Caco-2 (cell line): Measurements from ENCODE around the gene TBXAS1. TPM values are rescaled to one million over a fixed set of nuclear protein-coding genes. Genes with fewer than 3 reads are reported as not detected.

Experiments
- BruUV-seq: library from RNA; stranded (reverse); fragments of 400-500 nt; replicated peaks from 2 replicates; lab custom pipeline; 2021; lab: Mats Ljungman, UMichigan
- CTCF ChIA-PET: fragments of 300-600 bp; sonication (Branson Sonifier 250); formaldehyde crosslinking; loops from one replicate; lab custom pipeline; 2022; ENCODE audit warnings: antibody characterized with exemption; lab: Charles Lee
- POLR2A ChIA-PET: fragments of 300-600 bp; sonication (Branson Sonifier 250); formaldehyde crosslinking; loops from one replicate; lab custom pipeline; 2022; ENCODE audit warnings: antibody characterized with exemption; lab: Charles Lee
- DNase-seq, 2 experiments: peaks; one replicate each; pipeline versions ENCODE4 v3.0.0 to v3.0.0-alpha.2; 2020 to 2022
- H3K27me3 ChIP-seq: replicated peaks from 2 replicates; pipeline ENCODE4 v1.6.0; 2011; ENCODE audit warnings: low read length; ENCODE audit not compliant: control insufficient read depth, insufficient read depth
- H3K36me3 ChIP-seq: 2 replicates; pipeline ENCODE4 v1.5.1; 2011; ENCODE audit warnings: low read length; ENCODE audit not compliant: control insufficient read depth, insufficient read depth
- H3K4me1 ChIP-seq: fragments of 250-450 bp; sonication (Bioruptor Pico); 2 replicates; pipeline ENCODE4 v1.5.1; 2020; ENCODE audit warnings: mild to moderate bottlenecking
- H3K4me3 ChIP-seq: 2 replicates; pipeline ENCODE4 v1.5.1; 2011; ENCODE audit warnings: low read depth, mild to moderate bottlenecking, control low read depth, low read length
- H3K9me3 ChIP-seq: fragments of 250-450 bp; sonication (Bioruptor Pico); 2 replicates; pipeline ENCODE4 v1.5.1; 2020; ENCODE audit warnings: mild to moderate bottlenecking, moderate library complexity
- H3K27ac Mint-ChIP-seq: one replicate; pipeline ENCODE4 v1.8.0; 2022; ENCODE audit warnings: mixed read lengths; ENCODE audit not compliant: unreplicated experiment
- H3K27me3 Mint-ChIP-seq: one replicate; pipeline ENCODE4 v1.8.0; 2022; ENCODE audit warnings: mixed read lengths; ENCODE audit not compliant: insufficient read depth, unreplicated experiment
- H3K36me3 Mint-ChIP-seq: one replicate; pipeline ENCODE4 v1.8.0; 2022; ENCODE audit warnings: mild to moderate bottlenecking, mixed read lengths; ENCODE audit not compliant: insufficient read depth, unreplicated experiment
- H3K4me1 Mint-ChIP-seq: one replicate; pipeline ENCODE4 v1.8.0; 2022; ENCODE audit warnings: low read depth, mixed read lengths; ENCODE audit not compliant: unreplicated experiment
- H3K4me3 Mint-ChIP-seq: one replicate; pipeline ENCODE4 v1.8.0; 2022; ENCODE audit warnings: mild to moderate bottlenecking, moderate library complexity, mixed read lengths; ENCODE audit not compliant: unreplicated experiment
- H3K9me3 Mint-ChIP-seq: one replicate; pipeline ENCODE4 v1.8.0; 2022; ENCODE audit warnings: mixed read lengths; ENCODE audit not compliant: unreplicated experiment
- intact Hi-C: fragments of 100-400 bp; cut with micrococcal nuclease; formaldehyde crosslinking; loops from one replicate; pipeline ENCODE4 v1.10.0; 2022; ENCODE audit not compliant: unreplicated experiment
- total RNA-seq: library from RNA; stranded (reverse); gene quantifications from 2 replicates; pipeline ENCODE4 v1.2.3, GENCODE V29; 2022
- TF ChIP-seq, protein P1 (sequence below), 2 experiments: fragments of 200-600 bp in 1 of 2; IDR thresholded peaks; 1 replicate in 1 of 2; 2 replicates in 1 of 2; pipeline versions ENCODE4 v1.5.1 to v1.8.0; 2011 to 2022; ENCODE audit warnings: antibody characterized with exemption in 1 of 2, control low read depth in 1 of 2, inconsistent platforms in 1 of 2, low read depth in 1 of 2, low read length in 1 of 2, mild to moderate bottlenecking in 1 of 2, moderate library complexity in 1 of 2; ENCODE audit not compliant: insufficient read depth in 1 of 2, severe bottlenecking in 1 of 2, unreplicated experiment in 1 of 2

The TBXAS1 gene
- total RNA-seq, 1 experiment from 2014 or later: 1.6 TPM

GRCh38 chr7:139995017-139995915 lies 166.2 kb downstream of the TBXAS1 start:
- H3K4me3 ChIP-seq: no peak overlapping the region
- TF ChIP-seq, protein P1, sequence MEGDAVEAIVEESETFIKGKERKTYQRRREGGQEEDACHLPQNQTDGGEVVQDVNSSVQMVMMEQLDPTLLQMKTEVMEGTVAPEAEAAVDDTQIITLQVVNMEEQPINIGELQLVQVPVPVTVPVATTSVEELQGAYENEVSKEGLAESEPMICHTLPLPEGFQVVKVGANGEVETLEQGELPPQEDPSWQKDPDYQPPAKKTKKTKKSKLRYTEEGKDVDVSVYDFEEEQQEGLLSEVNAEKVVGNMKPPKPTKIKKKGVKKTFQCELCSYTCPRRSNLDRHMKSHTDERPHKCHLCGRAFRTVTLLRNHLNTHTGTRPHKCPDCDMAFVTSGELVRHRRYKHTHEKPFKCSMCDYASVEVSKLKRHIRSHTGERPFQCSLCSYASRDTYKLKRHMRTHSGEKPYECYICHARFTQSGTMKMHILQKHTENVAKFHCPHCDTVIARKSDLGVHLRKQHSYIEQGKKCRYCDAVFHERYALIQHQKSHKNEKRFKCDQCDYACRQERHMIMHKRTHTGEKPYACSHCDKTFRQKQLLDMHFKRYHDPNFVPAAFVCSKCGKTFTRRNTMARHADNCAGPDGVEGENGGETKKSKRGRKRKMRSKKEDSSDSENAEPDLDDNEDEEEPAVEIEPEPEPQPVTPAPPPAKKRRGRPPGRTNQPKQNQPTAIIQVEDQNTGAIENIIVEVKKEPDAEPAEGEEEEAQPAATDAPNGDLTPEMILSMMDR (IDR thresholded peaks at IDR 0.05; ENCODE audit: insufficient read depth in 1 of 2, low read depth in 1 of 2, low read length in 1 of 2, severe bottlenecking in 1 of 2, unreplicated experiment in 1 of 2): no peak
- DNase-seq: peak in 1 of 2 experiments; percentile 19
- H3K27me3 Mint-ChIP-seq: peaks cover 2% of the 10 kb centered on the region
- no peaks in the 10 kb centered on the region for H3K4me1 ChIP-seq
- no peaks in the 10 kb centered on the region for H3K36me3 ChIP-seq
- POLR2A ChIA-PET: interaction anchor here (0.6 kb wide), 1 partner anchor 635 kb away, joined by 5 read pairs; the partner anchor contains the start of gene LUC7L2
- H3K4me3 Mint-ChIP-seq: no peak overlapping the region
- no peaks in the 10 kb centered on the region for H3K36me3 Mint-ChIP-seq
- H3K9me3 ChIP-seq: no peaks in the 10 kb centered on the region
- no peaks in the 10 kb centered on the region for H3K4me1 Mint-ChIP-seq
- H3K27me3 ChIP-seq: no peaks in the 10 kb centered on the region
- H3K9me3 Mint-ChIP-seq: no peaks in the 10 kb centered on the region
- no TSS peak for BruUV-seq
- H3K27ac Mint-ChIP-seq: no peak overlapping the region
- intact Hi-C loops: no loop called here
- CTCF ChIA-PET: interaction anchor here (0.6 to 0.7 kb wide), 3 partner anchors 8 to 1183 kb away, joined by 3 to 4 read pairs (median 4); no protein-coding TSS in a partner anchor

- POLR2A ChIA-PET: no interaction called here
- H3K4me1 Mint-ChIP-seq: no peaks in the 10 kb centered on the region
Measured at GRCh38 chr7:139998572-139998971, 169.5 kb downstream of the TBXAS1 start.

DNA sequence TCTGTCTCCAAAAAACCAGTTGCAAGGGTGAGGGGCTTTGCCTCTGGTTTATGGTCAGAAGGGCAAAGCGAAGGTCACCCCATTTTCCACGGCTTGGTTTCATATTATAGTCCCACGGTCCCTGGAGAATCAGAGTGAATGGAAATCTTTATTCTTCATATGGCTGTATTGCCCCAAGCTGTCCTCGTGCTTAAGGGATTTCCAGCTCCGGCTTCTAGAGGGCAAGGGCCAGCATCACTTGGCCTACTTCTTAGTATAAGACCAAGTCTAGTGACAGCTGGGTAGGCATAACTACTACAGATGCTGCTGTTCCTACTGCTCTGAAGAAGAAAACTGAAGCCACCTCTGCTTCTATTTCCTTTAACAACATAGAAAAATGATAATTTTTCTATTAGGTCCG lies 170.5 kb downstream of the TBXAS1 start:
- no peak for DNase-seq
- CTCF ChIA-PET: no interaction called here
- H3K4me1 Mint-ChIP-seq: no peaks in the 10 kb centered on the region
- H3K36me3 Mint-ChIP-seq: no peaks in the 10 kb centered on the region
- Histone ChIP-seq H3K4me1 (no peaks in the 10 kb centered on the region), H3K27me3 (no peaks in the 10 kb centered on the region), H3K36me3 (no peaks in the 10 kb centered on the region), H3K9me3 (no peaks in the 10 kb centered on the region), H3K4me3 (no peak overlapping the region)
- POLR2A ChIA-PET: no interaction called here
- H3K27ac Mint-ChIP-seq: no peak overlapping the region
- BruUV-seq: no TSS peak
- H3K4me3 Mint-ChIP-seq: no peak overlapping the region
- TF ChIP-seq, protein P1 (IDR thresholded peaks at IDR 0.05; ENCODE audit: insufficient read depth in 1 of 2, low read depth in 1 of 2, low read length in 1 of 2, severe bottlenecking in 1 of 2, unreplicated experiment in 1 of 2): no peak
- intact Hi-C loops: no loop called here
- H3K9me3 Mint-ChIP-seq: no peaks in the 10 kb centered on the region
- peaks cover 2% of the 10 kb centered on the region for H3K27me3 Mint-ChIP-seq

More at GRCh38 chr7:139998572-139998971, 169.5 kb downstream of the TBXAS1 start:
- Mint-ChIP-seq H3K27ac (no peak overlapping the region), H3K36me3 (no peaks in the 10 kb centered on the region), H3K9me3 (no peaks in the 10 kb centered on the region), H3K4me3 (no peak overlapping the region), H3K27me3 (peaks cover 2% of the 10 kb centered on the region)
- Histone ChIP-seq H3K9me3 (no peaks in the 10 kb centered on the region), H3K4me3 (no peak overlapping the region), H3K36me3 (no peaks in the 10 kb centered on the region), H3K4me1 (no peaks in the 10 kb centered on the region), H3K27me3 (no peaks in the 10 kb centered on the region)
- intact Hi-C loops: no loop called here
- CTCF ChIA-PET: no interaction called here
- no TSS peak for BruUV-seq
- no peak for DNase-seq
- TF ChIP-seq, protein P1 (IDR thresholded peaks at IDR 0.05; ENCODE audit: insufficient read depth in 1 of 2, low read depth in 1 of 2, low read length in 1 of 2, severe bottlenecking in 1 of 2, unreplicated experiment in 1 of 2): no peak
